HG03066 (cell line): ENCODE results near the gene AP2S1.
"Not testable (repeated sequence)": the region's sequence is repeated elsewhere in the genome, so short reads cannot be mapped to it uniquely, and the experiment has no call there.

Source experiments
- ATAC-seq: cut with Tn5 transposase; IDR thresholded peaks from one replicate; pipeline ENCODE4 v1.9.1; 2021; ENCODE audit warnings: low read depth; ENCODE audit not compliant: unreplicated experiment

AP2S1 gene

DNA sequence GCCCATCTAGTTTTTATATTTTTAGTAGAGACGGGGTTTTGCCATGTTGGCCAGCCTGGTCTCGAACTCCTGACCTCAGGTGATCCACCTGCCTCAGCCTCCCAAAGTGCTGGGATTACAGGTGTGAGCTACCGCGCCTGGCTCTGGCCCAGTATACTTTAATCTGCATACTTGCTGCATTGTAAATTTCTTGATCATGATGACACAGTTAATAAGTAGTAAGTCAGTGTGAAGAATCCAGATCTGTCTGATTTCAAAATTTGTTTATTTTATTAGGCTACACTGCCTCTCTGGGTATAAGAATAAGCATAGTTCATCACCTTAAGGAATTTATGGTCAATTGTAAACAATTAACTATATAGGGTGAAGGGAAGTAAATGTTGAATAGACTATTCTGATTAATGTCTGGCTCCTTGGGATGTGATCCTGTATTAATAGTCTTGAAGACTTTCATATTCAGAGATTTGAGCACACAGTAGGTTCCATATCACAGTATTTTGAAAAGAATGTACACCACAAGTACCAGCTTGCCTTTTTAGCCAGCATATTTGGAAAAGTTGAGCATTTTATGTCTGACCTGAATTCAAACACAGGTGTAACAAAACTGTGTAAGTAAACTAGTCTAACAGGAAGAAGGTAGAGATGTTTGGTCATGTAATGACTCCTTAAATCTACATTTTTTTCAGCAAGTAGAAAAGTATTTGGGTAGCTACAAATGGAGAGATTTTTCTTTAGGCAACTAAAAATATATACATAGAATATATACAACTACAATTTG, 17.6 kb upstream of the AP2S1 start:
- ATAC-seq: no peak

DNA sequence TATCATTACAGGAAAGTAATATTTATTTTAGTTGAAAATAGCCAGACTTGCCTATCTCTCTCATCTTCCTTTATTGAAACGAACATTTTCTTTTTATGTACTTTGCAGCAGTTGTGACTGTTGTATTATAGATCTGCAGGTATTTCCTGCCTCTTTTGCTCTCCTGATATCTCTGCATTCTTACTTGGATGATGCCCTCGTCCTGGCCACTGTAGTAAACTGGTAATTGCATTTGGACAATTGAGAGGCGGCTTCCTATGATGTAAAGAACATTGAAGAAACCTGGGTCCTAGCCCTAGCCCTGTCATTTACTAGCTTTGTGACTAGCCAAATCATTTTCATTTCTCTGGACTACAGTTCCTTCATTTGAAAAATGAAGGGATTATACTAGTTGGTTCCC, 16.5 kb upstream of the AP2S1 start:
- no peak for ATAC-seq

DNA sequence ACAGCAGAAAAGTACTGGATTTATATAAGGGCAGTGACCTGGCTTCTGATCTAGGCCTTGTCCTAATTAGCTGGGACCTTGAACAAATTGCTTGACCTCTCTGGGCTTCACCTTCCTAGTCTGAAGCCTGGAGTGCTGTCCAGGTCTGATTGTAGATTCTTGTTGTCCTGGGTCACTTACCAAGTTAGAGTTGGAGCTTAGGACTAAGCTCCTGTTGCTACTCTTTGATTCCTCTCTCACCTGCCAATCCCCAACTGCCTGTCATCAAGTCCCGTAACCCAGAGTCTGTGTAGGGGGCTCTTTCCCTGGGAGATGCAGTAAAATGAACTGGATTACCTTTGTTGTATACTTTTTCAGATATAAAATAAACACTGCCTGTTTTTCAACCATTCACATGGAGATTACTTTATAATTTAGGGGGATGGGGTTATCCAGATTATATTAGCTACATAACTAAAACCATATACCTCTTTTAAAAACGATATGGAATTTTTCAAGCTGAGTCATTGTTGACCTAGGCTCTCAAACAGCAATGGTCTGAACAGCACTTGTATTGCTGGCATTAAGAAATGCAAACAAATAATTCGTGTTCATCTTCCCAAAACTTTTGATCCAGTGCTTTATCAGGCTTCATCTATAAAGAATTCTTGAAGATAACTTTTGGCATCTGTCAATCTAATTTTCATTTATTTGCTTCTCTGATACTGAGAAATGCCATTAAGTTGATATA, 15.9 kb upstream of the AP2S1 start:
- ATAC-seq: no peak

DNA sequence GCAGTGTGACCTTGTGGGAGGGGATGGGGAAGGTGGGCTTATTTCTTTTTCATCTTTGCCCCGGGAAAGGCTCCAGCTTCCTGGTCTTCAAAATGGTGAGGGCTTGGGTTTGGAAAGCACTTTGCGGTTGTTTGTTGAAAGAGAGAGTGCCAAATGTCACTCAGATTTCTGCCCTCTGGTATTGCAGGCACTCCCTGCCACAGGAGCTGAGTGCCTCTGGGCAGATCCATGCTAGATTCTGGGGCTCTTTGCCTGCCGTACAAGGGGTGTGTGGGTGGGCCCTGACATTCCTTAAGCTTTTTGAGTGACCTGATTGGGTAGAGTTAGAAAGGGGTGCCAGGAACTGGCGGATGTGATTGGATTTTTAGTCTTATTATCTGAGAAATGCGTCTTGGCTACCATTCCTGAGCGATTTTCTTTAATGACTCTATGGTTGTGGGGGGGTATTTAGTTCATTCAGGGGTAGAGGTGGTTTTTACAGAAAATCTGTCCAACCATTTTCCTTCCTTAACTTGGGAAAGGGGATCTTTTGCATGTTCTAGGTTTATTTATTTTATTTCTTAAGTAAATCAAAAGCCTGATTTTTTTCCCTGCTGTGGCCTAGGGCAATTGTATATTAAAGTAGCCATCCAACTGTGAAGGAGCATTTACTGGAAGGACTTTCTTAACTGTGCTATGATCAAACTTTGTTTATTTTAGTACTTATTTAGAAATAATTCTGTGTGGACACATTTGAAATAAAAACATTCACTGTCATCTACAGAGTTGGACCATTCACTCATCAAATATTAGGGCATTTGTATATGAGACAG, 13.4 kb upstream of the AP2S1 start:
- no peak for ATAC-seq

DNA sequence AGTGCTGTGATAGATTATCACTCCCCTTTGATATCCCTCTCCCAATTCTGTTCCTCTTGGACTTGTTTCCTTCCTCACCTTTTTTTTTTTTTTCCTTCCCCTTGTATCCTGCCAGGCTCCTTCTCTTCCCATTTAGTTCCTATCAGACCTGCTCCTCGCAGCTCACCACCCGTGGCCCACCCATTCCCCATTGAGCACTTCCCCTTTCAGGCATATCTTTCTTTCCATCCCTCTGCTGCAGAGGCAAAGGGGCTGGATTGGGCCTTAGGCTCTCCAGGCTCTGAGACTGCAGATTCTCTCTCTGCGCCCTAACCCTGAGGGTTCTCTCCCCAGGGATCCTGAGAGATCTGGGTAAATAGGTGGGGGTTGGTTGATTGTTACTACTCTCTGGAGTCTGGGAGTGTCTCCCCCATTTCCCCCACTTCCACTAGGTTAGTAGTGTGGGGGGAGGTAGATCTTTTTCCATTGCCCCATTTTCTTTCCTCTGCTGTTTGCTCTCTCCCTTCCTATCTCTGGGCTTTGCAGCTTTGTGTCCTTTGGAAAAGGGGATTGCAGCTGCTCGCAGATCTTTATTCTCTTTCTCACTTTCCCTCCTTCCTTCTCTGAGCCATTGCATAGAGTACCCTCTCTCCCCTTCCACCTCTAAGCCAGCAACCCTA, 12.5 kb upstream of the AP2S1 start:
- ATAC-seq: no peak

DNA sequence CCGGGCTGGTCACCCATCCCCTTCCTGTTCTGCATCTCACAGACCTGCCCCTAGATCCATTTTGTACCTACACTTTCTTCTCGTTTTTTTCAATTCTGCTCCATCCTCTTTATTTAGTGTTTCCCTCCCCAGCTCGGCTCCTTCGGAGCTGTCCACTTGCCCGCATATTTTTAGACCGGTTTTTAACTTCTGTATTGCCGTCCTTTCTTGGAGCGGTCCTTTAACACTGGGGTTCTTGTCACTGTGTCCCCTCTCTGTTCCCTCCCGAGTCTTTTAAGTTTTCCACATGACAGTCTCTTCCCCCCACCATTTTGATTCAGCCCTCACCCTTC, 11.8 kb upstream of the AP2S1 start:
- no peak for ATAC-seq

DNA sequence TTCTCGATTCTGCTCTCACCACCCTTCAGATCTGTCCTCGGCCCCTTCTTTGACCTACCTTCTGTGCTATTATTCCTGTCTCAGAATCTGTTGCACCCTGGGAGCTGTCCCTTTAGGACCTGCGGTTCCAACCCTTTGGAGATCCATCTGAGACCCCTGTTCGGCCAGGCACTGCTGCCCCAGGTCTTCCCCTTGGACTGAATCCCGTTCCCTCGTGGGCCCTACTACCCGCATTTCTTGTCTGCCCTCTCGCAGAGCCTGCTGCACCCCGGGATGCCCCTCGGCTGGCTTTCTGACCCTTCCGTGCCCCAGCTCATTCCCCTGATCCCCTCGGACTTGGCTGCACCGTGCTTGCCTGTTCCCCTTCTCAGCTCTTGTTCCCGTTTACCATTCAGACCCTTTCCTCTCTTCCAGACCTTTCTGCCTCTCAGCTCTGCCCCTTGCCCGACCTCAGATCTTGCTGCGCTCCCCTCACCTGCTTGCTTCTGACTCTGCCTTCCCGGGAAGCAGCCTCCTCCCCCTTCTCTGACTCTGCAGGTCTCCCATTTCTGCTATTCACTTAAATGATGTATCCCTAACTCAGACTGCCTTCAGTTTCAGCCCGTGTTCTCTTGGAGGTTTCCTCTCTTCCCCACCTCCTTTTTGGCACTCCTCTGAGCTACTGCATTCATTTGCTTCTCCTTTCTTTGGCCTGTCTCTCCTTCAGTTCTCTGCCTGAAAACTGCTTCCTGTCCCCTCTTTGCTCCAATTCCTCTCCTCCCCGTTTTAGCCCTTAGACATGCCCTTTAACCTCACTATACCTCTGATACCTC, 11.3 kb upstream of the AP2S1 start:
- ATAC-seq: no peak

DNA sequence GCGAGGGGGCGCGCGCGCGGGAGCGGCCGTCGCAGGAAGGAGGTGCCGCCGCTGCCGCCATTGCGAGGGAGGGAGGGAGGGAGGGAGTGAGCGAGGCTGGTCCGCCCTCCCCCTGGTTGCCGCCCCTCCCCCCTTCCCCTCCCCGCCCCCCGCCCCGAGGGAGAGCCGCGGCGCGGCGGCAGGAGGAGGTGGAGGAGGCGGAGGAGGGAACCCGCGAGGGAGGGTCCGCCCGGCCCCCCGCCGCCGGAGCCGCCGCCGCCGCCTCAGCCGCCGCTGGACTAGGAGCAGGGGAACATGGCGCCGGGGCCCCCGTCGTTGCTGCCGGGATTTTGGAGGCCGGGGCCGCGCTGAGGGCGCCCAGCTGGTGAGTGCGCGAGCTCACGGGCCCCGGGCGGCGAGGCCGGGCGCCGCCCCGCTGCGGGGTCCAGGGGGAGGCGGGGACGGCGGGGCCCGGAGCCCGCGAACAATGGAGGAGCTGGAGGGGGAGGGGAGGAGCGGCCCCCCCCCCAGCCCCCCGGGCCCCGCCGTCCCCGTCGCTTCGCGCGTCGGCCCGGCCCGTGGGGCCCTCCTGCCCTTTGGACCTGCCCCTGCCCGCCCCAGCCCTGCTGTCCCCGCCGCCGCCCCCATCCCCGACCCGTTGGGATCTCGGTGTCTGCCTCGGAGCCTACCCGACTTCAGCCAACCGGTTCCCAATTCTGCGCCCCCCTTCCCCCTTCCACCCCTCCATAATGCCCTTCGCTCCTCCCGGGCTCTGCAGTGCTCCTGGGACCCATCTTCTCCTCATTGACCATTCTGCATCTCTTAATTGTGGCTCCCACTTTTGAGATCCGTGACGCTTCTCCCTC, 10.4 kb upstream of the AP2S1 start, which contains the start of gene ARHGAP35:
ARHGAP35 (plus strand) TSS at position 152 of the 845 bp plus-strand sequence. CDS start 57,679 bp downstream, outside the sequence.
- peak; percentile 31 for ATAC-seq

DNA sequence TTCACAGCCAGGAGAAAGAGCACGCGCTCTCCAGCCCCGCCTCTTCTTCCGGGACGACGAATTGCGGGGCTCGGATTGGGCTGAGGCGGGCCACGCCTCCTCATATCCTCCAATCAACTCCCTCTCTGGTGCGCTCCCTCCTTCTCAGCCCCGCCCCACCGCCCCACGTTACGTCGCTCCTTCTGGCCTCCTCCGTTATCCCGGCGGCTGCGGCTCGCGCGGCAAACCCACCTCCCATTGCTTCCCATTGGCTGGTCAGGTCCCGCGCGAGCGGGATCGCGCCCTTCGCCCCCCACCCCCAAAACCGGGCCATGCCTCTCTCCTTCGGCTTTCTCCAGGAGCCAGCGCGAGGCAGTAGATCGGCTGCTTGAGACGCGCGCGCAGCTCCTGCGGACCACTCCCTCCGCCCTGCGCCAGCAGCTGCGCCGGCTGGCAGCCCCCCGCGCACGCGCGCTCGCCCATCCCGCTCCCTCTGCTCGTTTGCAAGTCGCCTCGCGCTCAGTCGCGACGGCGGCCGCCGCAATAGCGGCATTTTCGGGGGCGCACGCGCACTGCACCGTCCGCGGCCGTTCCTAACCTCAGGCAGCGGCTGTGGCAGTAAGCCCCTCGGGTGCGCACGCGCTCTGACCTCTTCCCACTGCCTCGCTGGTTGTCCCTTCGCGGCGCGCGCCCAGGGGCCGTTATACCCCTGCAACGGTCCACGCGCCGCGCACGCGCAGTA, 9.6 kb upstream of the AP2S1 start:
- ATAC-seq: peak; percentile 71

DNA sequence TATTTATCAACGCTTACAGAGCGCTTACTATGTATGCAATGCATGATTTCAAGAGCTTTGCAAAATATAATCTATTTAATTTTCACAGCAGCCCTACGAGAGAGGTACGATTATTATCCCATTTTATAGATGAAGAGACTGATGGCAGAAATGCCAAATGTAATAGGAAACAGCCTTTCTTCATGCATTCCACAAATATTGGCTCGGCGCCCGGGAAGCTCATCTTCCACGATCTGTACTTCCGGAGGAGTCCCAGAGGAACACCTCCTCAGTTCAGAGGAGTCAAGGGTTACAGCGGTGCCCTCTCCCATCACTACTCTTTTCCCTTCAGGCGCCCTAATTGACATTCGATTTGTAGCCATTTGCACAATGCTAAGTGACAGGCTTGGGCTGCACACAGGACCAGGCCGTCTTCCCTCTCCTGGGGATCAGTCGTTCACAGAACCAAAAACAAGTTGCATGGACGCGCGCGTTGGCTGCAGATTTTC, 9.0 kb upstream of the AP2S1 start:
- ATAC-seq: no peak

DNA sequence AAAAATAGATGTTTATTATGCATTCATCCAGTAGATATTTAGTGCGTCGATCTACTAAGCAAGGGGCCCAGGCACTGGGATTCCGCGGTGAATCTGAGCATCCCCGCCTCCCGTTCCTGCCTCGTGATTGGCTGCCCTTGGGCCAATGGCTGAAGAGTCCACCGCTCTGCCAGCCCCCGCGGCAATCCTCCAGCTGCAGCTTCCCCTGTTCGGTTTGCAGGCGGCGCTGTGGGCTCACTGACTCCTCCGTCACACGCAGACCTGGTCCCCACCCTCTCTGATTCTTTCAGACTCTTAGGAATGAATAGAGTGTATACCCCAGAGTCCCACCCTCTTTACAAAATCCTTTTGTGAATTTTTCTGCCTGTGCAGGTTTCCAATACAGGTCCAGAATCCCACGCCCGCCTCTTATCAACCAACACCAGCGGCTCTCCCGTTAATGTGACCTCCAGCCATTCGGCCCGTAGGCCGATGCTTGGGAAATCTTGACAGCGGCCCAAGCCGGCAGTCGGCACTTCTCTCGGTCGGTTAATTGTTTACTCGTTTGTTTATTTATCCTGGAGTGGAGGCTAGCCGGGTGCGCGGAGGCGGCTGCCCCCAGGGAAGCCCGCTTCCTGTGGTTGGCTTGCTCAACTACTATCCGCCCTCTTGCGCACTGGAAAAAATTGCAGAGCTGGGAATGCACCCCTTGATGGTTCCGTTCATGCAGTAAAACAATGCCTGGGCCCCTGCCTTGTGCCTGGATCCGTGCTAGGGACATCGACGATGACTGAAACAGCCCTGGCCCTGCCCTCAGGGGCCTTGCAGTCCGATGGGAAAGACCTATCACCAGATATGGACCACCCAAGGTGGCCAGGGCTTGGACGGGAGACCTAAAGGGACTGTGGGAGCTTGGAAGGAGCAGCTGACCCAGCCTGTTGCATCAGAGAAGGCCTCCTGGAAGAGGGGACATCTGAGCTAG, 5.7 kb upstream of the AP2S1 start:
- ATAC-seq: peak; percentile 48

DNA sequence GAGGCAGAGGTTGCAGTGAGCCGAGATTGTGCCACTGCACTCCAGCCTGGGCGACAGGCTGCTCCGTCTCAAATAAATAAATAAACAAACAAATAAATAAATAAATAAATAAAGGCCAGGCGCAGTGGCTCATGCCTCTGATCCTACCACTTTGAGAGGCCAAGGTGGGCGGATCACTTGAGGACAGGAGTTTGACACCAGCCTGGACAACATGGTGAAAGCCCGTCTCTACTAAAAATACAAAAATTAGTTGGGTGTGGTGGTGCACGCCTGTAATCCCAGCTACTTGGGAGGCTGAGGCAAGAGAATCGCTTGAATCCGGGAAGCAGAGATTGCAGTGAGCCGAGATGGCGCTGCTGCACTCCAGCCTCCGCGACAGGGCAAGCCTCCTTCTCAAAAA, 4.1 kb upstream of the AP2S1 start:
- ATAC-seq: not testable (repeated sequence)

DNA sequence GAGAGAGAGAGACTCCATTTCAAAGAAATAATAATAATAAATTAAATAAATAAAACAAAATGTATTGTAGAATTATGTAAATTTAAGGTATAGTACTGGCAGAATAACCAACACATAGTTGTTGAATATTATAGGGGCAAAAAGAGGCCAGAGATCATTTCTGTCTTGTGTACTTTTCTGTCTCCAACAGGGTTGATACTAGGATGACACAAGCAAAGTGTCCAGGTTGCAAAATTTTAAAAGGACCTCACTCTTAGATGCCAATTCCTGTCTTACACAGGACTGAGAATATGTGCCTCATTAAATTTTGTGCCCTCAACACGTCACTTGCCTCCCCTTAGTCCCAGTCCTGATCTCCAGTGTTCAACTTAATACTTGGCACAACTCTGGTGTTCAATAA, 2.2 kb upstream of the AP2S1 start:
- ATAC-seq: no peak

DNA sequence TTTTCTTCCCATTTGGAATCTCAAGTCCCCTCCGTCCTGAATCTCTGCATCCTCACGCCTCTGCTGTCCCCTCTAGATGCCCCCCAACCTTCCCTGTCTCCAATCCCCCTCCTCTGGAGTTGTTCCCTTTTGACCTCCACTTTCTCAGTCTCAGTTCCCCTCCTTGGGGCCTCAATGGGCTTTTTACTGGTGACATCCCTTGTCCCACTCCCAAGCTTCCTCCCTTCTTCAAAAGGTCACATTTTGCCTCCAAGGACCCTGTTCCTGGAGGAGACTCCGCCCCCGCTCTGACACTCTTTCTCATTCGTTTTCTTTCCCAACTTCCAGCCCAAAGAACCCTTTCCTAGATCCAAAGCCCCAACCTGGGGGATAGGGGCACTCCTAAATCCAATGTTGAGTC, 1.0 kb downstream of the AP2S1 start:
- ATAC-seq: no peak

DNA sequence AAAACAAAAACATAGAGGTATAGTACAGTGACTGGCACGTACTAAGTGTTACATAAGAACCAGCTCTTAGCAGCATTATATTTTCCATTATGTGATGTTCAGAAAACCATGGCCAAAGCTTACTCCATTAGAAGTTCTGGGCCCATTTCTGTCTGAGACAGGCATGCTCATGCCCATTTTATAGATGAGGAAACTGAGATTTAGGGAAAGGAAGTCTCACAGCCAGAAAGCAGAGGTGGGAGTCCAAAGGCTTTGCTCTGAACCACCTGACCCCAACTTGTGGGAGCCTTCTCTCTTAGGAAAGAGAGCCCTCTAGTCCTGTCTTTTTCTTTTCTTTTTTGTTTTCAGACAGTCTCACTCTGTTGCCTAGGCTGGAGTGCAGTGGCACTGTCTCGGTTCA, 2.3 kb downstream of the AP2S1 start:
- no peak for ATAC-seq

DNA sequence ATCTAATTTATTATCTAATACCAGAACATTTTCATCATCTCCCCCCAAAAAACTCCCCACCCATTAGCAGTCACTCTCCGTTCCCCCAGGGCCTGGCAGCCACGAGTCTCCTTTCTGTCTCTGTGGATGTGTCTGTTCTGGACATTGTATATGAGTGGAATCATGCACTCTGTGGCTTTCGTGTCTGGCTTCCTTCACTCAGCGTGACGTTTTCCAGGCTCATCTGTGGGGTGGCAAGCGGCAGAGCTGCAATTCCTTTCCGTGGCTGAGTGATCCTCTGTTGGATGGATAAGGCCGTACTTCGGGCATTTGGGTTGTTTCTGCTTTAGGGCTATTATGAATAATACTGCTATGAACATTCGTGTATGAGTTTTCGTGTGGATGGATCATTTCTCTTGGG, 3.1 kb downstream of the AP2S1 start:
- no peak for ATAC-seq

DNA sequence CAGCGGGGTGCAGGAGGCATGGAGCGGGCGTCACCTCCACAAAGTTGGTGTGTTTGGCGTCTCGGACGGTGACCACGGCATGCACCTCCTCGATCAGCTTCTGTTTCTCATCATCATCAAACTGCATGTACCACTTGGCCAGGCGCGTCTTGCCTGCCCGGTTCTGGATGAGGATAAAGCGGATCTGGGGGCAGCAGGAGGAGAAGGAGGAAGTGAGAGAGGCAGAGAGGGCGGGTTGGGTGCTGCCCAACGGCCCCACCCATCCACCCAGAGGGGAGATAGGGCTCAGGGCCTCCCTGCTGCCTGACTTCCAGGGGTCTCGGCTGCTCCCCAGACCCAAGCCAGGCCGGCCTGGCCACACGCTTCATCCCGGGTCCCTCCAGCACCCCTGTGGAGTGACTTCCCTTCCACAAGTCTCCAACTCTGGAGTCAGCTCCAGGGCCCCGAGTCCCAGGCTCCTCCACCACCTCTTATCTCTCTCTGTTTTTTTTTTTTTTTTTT, 4.6 kb downstream of the AP2S1 start:
- ATAC-seq: no peak
